ENCODE data around the gene TIPIN.
"Not testable (repeated sequence)": the region's sequence is repeated elsewhere in the genome, so short reads cannot be mapped to it uniquely, and the experiment has no call there.

The TIPIN gene

GRCh38 chr15:66356359-66357236, at the start of gene TIPIN:
TIPIN (minus strand) TSS chr15:66356685; CDS start chr15:66352947, 3,738 bp downstream.
- peak; percentile 70 for DNase-seq (ENCODE audit: low spot score)

DNA sequence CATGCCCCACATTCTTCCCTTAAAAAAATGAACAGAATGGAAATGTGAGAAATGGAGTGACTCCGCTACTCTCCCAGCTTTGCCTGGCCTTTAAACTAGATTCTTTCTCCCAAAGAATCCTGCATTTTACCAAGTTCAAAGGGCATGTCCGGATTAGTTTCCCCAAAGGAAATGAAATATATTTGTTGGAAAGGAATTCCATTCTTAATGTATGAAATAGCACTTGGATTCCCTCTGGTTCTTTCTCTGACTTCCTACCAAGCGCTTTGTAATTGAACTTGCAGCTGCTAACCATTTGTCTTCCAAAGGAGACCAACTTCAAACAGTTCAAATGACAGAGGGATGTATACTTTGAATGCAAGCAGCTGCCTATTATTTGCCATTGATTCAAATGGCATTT, 49.1 kb upstream of the TIPIN start:
- DNase-seq (ENCODE audit: low spot score): no peak

- no peak for DNase-seq (ENCODE audit: low spot score)
These were observed 48.5 kb upstream of the TIPIN start for GRCh38 chr15:66405007-66405406.

DNA sequence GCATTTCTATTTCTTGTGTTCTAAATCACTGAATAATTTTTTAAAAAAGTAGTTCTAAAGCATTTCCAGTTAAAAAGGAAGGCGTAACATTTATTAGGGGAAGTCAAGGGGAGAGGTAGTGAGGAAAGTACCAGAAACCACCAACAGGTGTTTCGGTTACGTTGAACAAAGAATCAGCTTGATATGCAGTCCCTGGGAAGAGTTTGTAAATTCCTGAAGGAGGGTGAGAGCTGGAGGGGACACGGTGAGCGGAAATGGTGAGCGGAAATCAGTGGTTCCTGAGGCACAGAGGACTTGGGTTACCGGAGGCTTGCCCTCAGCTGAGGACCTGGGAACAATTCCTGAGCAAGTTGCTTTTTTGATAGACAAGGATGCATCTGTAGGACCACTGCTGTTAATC, 48.0 kb upstream of the TIPIN start:
- DNase-seq (ENCODE audit: low spot score): no peak

DNA sequence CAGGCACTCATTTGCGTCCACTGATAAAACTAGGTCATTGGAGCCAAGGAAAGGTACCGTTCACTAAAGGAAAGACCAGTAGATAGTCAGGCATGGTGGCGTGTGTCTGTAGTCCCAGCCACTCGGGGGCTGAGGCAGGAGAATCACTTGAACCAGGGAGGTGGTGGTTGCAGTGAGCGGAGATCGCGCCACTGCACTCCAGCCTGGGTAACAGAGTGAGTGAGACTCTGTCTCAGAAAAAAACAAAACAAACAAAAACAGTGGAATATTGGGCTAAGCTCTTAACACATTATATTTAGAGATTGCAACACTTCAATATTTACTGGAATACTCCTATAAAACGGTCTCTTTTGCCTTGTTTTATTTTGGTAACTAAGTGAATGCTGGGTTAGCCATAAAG, 47.6 kb upstream of the TIPIN start:
- DNase-seq (ENCODE audit: low spot score): no peak

DNA sequence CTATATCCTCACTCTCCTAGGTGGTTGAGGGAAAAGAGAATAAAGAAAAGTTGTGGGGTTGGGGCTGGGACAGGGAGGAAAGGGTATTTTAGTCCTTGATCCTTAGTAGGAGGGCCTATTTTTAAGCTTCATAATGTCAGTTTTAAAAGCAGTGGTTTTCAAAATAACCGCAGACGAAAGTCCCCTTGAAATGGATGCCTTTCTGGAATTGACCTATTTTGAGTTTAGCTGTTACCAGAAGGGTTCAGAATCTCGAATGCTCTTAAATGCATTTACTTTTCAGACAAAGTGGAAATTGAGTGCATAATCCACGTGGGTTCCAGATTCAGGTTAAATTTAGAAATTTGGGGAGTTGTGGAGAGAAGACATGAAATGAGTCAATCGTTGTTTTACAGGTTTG, 46.8 kb upstream of the TIPIN start:
- no peak for DNase-seq (ENCODE audit: low spot score)

- DNase-seq (ENCODE audit: low spot score): no peak
These were observed 46.3 kb upstream of the TIPIN start for GRCh38 chr15:66402761-66403284.

DNA sequence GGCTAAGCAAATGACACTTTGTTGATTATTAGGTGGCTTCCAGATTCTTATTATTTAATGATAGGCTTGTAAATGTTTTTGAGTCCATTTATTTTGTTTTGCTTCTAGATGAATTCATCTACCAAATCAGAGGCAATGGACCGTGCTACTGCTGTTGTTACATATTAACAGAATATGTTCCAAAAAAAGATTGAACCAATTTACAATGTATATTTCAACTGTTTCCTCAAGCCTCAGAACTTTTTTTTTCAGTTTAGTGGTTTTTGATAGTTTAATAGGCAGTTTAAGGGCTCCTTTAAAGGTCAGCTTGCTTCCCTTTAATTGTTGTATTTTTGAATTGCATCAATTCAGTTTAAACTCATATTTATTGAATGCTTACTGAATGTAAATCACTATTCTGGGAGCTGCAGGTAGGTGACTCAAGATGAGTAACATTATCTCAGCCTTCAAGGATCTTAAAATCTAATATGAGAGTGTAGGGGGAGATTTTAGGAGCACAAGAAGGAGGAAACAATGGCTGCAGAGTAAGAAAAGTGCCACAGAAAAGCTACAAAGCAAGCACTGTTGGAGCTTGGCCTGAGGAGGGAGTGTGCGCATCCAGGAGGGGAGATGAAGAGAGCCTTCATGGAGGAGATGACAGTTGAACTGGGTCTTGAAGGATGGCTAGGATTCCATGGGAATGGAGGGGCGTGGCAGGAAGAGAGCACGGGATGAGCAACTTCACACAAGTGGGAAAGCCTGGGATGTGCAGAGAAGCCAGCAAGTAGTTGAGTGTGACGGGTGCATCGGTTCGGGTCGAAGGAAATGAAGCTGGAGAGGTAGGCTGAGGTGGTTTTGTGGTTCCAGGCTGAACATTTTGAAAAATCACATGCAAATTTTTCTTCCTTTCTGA, 44.9 kb upstream of the TIPIN start:
- DNase-seq (ENCODE audit: low spot score): no peak

DNA sequence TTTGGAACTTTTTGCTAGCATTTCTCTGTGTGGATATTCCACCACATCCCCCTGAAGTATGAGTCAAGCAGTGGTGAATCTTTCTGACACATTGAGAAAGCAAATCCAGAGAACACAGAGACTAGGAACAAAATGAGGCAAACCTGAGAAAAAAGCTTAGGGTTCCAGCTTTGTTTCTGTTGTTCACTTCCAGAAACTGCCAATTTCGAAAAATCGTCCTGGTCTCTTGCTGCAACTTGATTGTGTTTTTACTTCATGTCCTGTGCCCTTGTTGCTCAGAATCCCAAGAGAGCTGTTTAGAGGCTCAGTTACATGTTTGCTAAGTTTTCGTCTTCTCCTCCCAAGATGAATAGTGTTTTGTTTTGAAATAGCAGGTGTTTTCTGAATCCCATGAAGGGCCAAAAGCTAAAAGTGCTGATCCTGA, 43.9 kb upstream of the TIPIN start:
- DNase-seq (ENCODE audit: low spot score): no peak

DNA sequence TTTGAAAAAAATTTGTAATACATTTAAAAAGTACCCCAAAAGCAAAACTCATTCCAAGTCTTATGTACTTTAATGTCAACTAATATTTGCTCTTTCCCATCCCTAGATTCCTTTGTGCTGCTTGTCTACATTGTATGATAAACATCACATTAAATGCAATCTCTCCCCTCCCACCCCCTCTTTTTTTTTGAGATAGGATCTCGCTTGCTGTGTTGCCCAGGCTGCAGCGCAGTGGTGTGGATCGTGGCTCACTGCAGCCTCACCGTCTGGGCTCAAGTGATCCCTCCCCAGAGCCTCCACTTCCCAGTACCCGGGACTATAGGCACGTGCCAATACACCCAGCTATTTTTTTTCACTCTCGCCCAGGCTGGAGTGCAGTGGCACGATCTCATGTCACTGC, 42.8 kb upstream of the TIPIN start:
- no peak for DNase-seq (ENCODE audit: low spot score)

- no peak for DNase-seq (ENCODE audit: low spot score)
These were observed 38.4 kb upstream of the TIPIN start for GRCh38 chr15:66394915-66395314.

GRCh38 chr15:66394472-66394871, 38.0 kb upstream of the TIPIN start:
- DNase-seq (ENCODE audit: low spot score): no peak

DNA sequence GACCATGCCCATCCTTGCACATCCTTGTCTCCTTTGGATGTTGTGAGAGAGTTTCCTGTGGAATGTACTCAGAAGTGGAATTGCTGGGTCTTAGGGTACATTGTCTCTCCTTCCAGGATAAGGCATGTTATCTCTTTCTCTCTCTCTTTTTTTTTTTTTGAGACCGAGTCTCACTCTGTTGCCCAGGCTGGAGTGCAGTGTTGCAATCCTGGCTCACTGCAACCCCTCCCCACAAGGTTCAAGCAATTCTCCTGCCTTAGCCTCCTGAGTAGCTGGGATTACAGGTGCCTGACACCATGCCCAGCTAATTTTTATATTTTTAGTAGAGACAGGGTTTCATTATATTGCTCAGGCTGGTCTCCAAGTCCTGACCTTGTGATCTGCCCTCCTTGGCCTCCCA, 36.6 kb upstream of the TIPIN start:
- not testable (repeated sequence) for DNase-seq (ENCODE audit: low spot score)

GRCh38 chr15:66390678-66391077, 34.2 kb upstream of the TIPIN start:
- DNase-seq (ENCODE audit: low spot score): no peak

DNA sequence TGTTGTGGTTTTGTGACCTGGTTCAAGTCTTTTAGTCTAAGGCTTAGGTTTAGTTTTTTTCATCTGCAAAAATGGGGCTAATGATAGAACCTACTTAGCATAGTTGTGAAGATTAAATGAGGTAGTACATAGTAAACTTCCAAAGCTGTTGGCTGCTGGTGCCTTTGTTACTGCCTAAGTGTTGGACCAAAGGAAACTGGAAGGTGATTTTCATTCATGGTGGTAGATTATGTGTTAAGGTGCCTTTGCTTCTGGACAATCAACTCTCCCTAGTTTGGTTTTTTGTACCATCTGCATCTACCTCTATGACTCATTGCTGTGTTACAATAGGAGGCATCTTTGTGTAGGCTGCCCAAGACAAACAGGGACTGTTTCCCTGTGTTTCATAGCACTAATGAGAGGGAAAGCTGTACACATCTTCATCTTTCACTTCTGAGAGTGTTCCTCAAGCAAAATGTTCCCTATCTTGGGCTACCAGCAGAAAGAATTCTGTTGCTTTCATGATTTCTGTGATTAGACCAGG, 33.4 kb upstream of the TIPIN start:
- no peak for DNase-seq (ENCODE audit: low spot score)

- DNase-seq (ENCODE audit: low spot score): no peak
These were observed 32.8 kb upstream of the TIPIN start for GRCh38 chr15:66389098-66389858.

DNA sequence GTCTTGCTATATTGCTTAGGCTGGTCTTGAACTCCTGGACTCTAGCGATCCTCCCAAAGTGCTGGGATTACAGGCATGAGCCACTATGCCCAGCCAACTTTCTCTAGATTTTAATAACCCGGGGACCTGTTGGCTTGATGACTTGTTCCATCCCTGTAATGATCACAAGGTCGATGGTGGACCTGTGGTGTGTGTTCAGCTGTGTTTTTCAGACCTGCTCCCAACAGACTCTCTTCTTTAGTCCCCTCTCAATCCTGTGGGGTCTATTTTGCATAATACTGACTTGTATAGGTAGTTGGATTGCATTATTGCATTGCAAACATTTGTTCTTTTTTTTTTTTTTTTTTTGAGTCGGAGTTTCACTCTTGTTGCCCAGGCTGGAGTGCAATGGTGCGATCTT, 32.1 kb upstream of the TIPIN start:
- no peak for DNase-seq (ENCODE audit: low spot score)

DNA sequence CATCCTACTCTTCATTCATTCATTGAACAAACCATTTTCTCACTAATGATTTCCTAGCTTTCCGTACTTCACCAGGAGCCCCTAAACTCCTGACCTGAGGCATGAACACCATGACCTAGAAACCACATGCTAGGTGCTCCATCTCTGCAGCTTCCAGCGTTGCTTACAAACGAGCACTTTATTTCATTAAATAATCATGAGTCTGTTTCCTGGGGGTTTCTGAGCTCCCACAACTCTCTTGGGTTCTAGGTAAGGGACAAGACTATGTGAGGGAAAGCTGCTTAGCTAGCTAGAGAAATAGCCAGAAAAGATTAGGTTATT, 31.5 kb upstream of the TIPIN start:
- no peak for DNase-seq (ENCODE audit: low spot score)

DNA sequence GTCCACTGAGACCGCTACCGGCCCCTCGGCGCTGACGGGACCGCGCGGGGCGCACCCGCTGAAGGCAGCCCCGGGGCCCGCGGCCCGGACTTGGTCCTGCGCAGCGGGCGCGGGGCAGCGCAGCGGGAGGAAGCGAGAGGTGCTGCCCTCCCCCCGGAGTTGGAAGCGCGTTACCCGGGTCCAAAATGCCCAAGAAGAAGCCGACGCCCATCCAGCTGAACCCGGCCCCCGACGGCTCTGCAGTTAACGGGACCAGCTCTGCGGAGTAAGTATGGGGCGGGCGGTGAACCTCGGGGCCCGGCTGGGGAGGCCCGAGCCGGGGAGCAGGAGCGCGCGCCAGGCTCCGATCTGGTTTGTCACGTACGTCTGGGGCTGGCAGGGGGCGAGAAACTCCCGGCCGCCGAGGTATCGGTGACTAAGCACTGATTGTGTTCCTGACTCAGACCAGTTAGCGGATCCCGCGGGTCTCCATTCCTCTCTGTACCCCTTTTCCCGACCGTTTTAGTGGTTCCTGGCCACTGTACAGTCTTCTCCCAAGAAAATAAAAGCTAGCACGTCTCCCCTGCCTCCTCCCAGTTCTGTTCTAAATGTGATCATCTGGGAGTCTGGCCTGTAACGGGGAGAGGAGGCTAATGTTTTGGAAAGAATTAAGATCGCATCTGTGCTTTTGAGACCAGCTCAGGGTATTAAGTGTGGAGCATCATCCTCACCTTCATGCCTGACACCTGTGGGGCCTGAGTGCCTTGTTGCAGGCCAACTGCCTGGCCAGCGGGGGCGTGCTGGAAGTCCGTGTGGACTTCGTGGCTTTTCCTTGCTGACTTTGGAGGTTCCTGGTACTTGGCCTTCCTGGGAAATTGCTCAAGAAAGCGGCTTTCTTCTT, 30.9 kb upstream of the TIPIN start:
- DNase-seq (ENCODE audit: low spot score): peak; percentile 46

DNA sequence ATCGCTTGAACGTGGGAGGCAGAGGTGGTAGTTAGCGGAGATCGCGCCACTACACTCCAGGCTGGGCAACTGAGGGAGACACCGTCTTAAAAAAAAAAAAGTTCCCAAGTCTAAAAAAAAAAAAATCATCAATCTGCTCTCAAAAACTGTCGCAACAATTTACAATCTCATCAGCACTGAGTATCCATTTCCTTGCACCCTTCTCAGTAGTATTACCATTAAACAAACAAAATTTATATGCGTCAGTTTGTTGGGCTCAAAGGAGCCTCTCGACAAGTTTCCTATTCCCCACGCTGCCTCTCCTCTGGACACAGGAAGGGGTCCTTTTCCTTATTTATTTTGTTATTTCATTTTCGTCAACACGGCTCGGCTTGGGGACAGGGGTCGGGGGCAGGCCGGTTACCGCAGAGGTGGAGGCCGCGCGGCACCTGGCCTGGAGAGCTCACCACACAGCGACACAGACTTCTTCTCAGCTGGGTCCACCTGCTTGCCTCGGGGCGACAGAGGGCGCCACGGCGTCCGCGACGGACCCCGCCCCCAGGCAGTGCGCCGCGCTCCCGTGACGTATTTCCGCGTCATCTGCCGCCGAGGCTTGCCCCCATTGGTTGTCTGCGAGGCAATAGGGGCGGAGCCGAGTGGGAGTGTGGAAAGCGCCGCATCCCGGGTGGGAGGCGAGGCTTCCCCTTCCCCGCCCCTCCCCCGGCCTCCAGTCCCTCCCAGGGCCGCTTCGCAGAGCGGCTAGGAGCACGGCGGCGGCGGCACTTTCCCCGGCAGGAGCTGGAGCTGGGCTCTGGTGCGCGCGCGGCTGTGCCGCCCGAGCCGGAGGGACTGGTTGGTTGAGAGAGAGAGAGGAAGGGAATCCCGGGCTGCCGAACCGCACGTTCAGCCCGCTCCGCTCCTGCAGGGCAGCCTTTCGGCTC, 30.0 kb upstream of the TIPIN start, which contains the start of gene MAP2K1:
Gene MAP2K1 (plus strand): TSS at position 709 of the 920 bp plus-strand sequence. CDS start 436 bp downstream, outside the sequence.
- peak; percentile 99 for DNase-seq (ENCODE audit: low spot score)
